HG03469 (cell line): Measurements from ENCODE around the gene PCGF5.
"Not testable (repeated sequence)": the region's sequence is repeated elsewhere in the genome, so short reads cannot be mapped to it uniquely, and the experiment has no call there.

ENCODE experiments used
- ATAC-seq: cut with Tn5 transposase; IDR thresholded peaks from one replicate; pipeline ENCODE4 v1.9.1; 2021; ENCODE audit warnings: mild to moderate bottlenecking, moderate library complexity, moderate number of reproducible peaks; ENCODE audit not compliant: unreplicated experiment

PCGF5 gene

DNA sequence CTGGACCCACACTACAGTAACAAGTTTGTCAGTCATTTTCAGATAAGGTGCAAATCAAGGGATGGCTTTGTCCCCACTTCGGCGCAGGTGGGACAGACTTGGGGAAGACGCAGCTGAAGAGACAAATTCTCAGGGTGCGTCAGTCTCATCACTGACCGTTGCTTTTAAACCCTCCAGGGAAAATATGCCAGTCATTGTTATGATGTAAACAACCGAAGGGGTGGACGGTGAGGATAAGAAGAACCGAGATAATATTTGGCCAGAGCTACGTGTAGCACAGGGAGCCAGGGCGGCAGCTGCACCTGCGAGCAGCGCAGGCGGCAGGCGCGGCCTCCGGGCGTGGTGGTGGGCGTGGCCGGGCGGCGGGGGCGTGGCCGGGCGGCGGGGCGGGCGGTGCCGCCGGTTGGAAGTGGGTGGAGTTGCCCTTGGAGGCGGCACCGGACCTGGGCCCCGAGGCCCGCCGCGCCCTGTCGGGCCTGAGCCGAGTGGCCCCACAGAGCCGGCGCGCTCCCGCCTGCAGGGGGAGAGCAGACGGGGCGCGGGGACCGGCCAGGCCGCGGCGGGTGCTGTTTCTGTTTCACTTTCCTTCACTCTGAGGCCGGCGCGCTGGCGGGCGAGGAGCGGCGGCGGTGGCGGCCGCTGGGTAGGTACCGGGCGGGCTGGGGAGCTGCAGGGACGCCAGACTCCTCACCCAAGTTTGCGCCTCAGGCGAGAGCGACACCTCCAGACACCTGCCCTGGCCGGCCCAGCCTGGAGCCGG, at the start of gene PCGF5:
TSS of gene PCGF5 (plus strand) at position 470 of the 760 bp plus-strand sequence. CDS start 2,209 bp downstream, outside the sequence.
- ATAC-seq = peak; percentile 82

DNA sequence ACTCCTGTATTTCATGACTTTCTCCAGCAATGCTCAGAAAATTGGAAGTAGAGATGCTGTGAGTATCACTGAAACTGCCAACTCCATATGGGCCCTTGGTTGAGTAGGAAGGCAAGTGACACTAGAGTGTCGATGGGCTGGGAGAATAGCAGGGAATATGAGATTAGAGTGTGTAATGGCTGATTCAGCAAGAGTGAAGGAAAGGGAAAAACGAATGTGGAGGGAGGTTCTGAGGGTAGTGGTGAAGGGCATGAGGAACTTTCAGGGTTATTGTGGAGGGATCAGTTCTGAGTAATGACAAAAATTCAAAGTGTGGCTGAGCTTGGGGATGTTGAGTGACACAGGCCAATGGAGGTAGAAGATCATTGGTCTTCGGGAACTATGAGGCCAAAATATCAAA, 49.0 kb upstream of the PCGF5 start:
- ATAC-seq = no peak

- no peak for ATAC-seq
Observed at GRCh38 chr10:91172348-91172747, 48.1 kb upstream of the PCGF5 start.

DNA sequence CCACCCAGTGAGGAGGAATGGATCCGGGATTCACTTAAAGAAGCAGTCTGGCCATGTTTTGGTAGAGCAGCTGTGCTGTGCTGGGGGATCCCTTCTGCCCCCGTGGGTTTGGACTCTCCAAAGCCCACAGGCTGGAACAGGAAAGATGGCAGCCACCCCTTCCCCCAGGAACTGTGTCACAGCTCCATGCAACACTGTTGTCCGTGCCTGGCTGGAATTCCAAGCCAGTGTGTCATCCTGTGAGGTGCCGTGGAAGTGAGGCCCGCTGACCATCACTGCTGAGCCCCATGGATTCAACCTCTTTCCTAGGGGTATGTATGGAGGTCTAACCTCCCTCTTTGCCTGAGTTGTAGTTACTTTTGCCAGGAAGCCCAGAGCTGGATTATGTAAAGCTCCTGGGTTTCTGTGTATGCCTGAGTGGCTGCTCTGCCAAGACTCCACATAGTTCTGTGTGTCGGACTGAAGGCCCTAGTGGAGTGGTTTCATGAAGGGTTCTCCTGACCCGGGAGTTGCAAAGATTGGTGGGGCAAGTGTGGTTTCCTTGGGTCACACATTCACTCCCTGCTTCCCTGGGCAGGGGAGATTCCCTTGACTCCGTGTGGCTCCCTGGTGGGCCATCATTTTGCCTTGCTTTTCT, 35.1 kb upstream of the PCGF5 start:
- ATAC-seq = no peak

DNA sequence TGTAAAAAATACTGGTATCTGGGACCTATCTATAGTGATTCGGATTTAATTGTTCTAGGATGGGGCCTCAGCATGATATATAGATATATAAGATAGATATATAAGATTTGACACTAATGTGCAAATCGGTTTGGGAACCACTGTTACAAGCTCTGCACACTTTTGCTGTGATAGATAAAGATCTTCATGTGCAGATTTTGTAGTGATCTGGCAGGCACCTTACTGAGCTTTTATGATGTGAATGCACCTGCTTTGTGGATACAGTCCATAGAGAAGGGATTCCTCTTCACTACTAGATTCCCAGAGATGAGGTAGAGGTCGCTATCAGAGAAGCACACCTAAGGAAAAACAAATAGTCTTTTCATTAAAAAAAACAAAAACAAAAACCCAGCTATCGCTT, 33.3 kb upstream of the PCGF5 start:
- no peak for ATAC-seq

DNA sequence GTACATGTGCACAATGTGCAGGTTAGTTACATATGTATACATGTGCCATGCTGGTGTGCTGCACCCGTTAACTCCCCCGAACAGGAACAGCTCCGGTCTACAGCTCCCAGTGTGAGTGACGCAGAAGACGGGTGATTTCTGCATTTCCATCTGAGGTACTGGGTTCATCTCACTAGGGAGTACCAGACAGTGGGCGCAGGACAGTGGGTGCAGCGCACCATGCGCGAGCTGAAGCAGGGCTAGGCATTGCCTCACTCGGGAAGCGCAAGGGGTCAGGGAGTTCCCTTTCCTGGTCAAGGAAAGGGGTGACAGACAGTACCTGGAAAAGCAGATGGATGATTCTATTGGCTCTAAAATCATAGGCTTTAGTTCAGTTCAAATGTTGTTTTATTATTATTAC, 32.5 kb upstream of the PCGF5 start:
- ATAC-seq = not testable (repeated sequence)

GRCh38 chr10:91188889-91189288, 31.6 kb upstream of the PCGF5 start:
- ATAC-seq = no peak

GRCh38 chr10:91190388-91190870, 30.0 kb upstream of the PCGF5 start:
- no peak for ATAC-seq

GRCh38 chr10:91190876-91191583, 29.4 kb upstream of the PCGF5 start:
- ATAC-seq = peak; percentile 57

- ATAC-seq = no peak
Observed at GRCh38 chr10:91191584-91191919, 28.9 kb upstream of the PCGF5 start.

DNA sequence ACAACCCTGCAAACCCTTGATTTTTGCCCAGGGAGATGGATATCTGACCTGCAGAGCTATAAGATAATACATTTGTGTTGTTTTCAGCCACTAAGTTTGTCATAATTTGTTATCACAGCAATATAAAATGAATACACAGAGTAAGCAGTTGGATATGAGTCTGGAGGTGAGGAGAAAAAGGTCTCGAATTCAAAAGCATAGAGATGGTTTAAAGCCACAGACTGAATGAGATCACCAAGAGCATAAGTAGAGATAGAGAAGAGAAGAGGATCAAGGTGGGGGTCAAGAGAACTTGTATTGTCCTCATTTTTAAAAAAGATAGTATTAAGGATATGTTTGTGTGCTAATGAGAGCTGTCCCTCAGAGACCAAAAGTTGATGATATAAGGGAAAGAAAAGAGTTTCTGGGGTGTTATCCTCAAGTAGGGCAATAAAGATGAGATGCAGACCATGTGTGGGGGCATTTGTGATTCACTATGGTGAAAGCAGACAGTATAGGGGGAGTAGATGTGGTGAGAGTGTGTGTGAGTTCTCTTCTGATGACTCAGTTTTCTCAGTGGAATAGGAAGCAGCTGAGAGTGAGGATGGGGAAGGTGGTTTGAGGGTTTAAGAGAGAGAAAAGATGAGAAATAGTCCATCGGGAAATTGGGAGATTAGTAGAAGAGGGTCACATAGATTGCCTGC, 25.8 kb upstream of the PCGF5 start:
- ATAC-seq = no peak

DNA sequence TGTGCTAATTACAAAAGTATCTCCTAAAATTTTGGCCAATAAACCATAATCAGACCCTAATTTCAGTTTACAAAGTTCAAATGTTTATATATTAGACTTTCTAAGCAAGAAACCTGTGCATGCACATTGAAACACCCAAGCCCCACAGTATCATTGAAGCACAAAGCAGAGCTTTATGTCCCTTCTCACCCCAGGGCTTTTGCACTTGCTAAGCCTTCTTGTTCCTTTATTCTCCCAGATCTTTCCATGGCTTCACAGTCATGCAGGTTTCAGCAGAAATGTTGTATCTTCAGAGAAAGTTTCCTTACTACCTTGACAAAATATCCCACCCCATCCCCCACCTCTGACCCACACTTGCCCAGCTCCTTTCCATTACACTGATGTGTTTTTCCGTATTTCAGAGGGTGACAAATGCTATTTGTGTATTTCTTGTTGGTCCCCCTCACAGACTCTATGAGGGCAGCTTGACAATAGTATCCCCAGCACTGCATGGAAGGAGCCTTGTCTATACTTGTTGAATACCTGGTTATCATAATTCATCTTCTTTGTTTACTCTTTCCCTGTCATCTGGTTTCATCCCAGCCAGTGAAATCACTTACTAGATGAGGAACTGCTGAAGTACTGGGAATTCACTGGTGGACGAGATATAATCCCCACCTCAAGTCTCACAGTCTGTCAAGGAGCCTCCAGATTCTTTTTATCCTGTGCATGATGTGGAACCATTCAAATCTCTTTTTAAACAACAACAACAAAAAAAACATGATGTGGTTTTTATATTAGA, 24.0 kb upstream of the PCGF5 start:
- no peak for ATAC-seq

- no peak for ATAC-seq
Observed at GRCh38 chr10:91197127-91197526, 23.3 kb upstream of the PCGF5 start.

DNA sequence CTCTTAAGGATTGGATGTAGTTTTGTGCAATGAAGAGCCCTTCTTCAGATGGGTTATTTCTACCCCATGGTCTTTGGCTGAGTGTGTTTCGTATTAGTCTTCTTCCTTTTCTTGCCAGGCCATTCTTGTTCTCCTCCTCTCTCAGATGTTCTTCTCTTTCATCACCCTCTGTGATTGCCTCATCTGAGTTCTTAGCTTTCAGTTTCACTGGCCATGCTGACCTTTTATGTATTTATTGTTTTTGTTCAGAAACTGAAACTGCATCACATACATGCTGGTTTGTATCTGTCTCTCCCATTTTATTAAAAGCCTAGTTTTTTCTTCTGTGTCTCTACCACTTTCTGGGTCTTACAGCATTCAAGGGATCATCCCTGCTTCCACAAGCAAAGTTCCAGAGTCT, 21.7 kb upstream of the PCGF5 start:
- peak; percentile 39 for ATAC-seq

- ATAC-seq = no peak
Observed at GRCh38 chr10:91200314-91201212, 19.9 kb upstream of the PCGF5 start.

GRCh38 chr10:91201213-91201996, 19.1 kb upstream of the PCGF5 start:
- ATAC-seq = no peak

DNA sequence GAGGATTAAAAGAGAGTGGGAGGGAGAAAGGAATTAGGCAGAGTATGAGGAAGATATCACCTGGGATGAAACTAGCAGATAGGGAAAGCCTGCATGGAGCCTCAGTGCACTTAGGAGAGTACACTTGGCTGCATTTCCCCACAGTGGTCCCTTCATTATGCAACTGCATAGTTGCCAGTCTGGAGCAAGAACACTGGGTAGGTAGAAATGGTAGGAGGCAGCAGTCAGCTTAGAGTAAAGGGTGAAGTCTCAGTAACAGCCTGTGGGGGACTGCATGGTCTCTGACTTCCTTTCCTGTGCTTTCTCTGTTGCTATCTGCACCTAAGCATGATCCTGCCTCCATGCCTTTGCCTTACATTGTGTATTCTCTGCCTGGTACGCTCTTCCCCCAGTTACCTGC, 14.0 kb upstream of the PCGF5 start:
- ATAC-seq = no peak

GRCh38 chr10:91206837-91207474, 13.5 kb upstream of the PCGF5 start:
- ATAC-seq = no peak
